HG03442 (cell line): ENCODE measurements around the gene RNF130.
"Not testable (repeated sequence)": the region's sequence is repeated elsewhere in the genome, so short reads cannot be mapped to it uniquely, and the experiment has no call there.

Experiments used
- ATAC-seq: cut with Tn5 transposase; IDR thresholded peaks from one replicate; pipeline ENCODE4 v1.9.1; 2021; ENCODE audit warnings: mild to moderate bottlenecking, moderate library complexity; ENCODE audit not compliant: unreplicated experiment

Gene RNF130

DNA sequence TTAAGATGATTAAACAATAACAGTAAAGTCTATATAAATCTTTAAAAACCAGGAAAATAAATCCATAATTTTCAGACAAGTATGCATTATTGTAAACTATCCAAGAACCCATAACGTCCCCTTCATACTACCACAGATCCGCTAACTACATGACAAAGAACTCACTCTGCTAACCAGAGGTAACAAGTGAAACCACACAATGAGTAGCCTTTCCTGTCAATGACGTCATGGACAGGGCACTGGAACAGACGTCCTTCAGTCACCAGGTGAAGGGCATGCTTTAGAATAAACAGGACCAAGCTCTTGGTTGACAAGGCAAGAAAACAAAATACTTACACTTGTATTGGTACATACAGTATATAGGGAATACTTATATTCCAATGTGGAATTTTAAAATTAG is 45.2 kb downstream of the RNF130 start:
- ATAC-seq, result no peak

GRCh38 chr5:180021900-180022299 is 49.7 kb downstream of the RNF130 start:
- ATAC-seq, result no peak

- no peak for ATAC-seq
Measured at GRCh38 chr5:180020176-180020575, 51.4 kb downstream of the RNF130 start.

- no peak for ATAC-seq
Measured at GRCh38 chr5:180018347-180019060, 53.1 kb downstream of the RNF130 start.

GRCh38 chr5:180015523-180015922 is 56.0 kb downstream of the RNF130 start:
- ATAC-seq, result not testable (repeated sequence)

DNA sequence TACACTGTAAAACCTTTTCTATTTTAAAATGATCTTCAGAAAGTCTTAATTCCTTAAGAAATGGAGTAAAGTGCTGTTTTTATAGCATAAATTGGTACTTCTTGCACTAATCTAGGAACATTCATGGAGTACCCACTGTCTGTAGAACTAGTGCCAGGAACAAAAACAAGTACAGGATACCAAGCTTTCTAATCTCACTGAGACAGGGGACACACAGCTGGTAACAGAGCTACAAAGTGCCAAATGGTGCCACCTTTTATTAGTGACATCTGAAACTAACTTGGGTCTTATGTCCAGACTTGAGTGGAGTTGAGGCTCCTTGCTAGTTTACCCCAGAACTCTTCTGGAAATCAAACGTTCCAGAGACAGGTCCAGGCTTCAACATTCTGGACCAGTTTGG is 57.9 kb downstream of the RNF130 start:
- no peak for ATAC-seq

DNA sequence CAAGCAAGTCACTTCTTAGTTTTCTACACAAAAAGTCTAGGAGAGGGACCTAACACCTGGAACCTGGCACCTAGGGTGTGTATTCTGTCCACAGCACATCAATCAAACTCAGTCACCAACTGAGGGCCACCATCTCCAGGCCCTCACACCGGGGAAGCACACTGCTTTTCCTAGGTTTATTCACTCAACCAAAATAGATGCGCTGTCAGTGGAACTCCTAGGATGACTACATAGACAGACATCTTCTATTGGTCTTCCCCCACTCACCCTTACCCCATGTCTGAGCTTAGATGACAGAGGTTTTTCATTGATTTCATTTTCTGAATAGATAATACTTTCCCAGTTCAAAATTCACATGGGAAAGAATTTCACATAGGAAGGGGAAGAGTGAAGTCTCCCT is 59.2 kb downstream of the RNF130 start:
- ATAC-seq, result no peak

- ATAC-seq, result no peak
Measured at GRCh38 chr5:180010636-180011035, 60.9 kb downstream of the RNF130 start.

- no peak for ATAC-seq
Measured at GRCh38 chr5:180009581-180009980, 62.0 kb downstream of the RNF130 start.

- no peak for ATAC-seq
Measured at GRCh38 chr5:180008433-180008832, 63.1 kb downstream of the RNF130 start.

DNA sequence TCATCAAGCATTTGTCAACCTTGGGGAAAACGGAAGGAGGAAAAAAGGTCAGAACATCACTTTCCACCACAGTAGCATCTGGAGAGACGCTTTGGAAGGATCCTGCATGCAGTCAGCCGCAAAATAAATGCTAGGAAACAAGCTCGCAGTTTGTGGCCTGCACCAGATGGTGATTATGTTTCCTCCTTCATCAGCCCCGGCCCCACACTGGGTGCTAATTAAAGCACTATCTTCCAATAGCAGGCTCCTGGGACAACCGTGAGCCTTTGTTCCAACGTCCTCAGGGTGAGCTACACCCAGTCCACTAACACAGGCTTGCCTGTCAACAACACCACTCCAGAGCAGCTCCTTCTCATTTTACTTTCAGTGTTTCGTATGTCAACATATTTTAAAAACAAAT is 64.0 kb downstream of the RNF130 start:
- ATAC-seq, result no peak

GRCh38 chr5:180006141-180006540 is 65.4 kb downstream of the RNF130 start:
- ATAC-seq, result no peak

GRCh38 chr5:180003127-180003526 is 68.4 kb downstream of the RNF130 start:
- no peak for ATAC-seq

GRCh38 chr5:180001742-180002141 is 69.8 kb downstream of the RNF130 start:
- ATAC-seq, result no peak

DNA sequence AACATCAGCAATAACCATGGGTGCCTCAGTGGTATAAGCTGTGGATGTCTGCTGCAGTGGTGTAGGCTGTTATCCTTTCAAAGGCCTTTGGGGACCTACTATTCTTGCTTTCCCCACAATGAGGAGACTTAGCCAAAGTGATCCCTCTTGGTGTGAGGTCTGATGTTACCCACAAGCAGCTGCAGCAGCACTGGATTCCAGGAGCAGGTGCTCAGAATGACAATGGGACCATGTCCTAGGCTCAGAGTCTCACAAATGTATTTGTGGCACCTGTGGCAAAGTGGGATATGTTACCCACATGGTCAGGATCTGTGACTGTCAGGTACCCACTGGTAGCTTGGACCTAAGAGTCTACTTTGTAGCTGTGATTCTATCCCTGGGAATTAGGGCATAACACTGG is 70.4 kb downstream of the RNF130 start:
- no peak for ATAC-seq

- no peak for ATAC-seq
Measured at GRCh38 chr5:179998485-179998884, 73.1 kb downstream of the RNF130 start.

GRCh38 chr5:179994583-179995323 is 76.8 kb downstream of the RNF130 start:
- no peak for ATAC-seq

GRCh38 chr5:179992855-179993254 is 78.7 kb downstream of the RNF130 start:
- not testable (repeated sequence) for ATAC-seq

DNA sequence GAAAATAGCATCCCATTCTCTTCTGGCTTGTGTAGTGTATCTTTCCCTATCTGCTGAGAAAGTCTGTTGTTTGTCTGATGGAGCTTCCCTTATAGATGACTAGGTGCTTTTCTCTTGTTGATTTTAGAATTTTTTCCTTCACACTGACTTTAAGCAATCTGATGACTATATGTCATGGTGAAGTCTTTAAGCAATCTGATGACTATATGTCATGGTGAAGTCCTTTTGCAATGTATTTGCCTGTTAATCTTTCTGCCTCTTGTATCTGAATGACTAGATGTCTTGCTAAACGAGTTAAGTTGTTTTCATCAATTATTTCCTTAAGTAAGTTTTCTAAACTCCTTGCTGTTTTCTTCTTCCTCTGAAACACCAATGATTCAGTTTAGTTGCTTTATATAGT is 80.5 kb downstream of the RNF130 start:
- ATAC-seq, result no peak

- not testable (repeated sequence) for ATAC-seq
Measured at GRCh38 chr5:179990525-179990924, 81.0 kb downstream of the RNF130 start.

GRCh38 chr5:179986328-179986727 is 85.2 kb downstream of the RNF130 start:
- ATAC-seq, result no peak

GRCh38 chr5:179981636-179982035 is 89.9 kb downstream of the RNF130 start:
- no peak for ATAC-seq
